ENCODE measurements around the gene SSBP2.
"Not testable (repeated sequence)": the region's sequence is repeated elsewhere in the genome, so short reads cannot be mapped to it uniquely, and the experiment has no call there.

SSBP2 gene

GRCh38 chr5:81506378-81506777 is 244.5 kb downstream of the SSBP2 start:
- Histone ChIP-seq H3F3A (ENCODE audit: insufficient read depth) (peaks cover 5% of the 10 kb centered on the region; the same call in 1 of the 2 replicates), H3K4me3 (ENCODE audit: insufficient read depth, low read length, poor library complexity, severe bottlenecking) (no peak overlapping the region), H3K36me3 (ENCODE audit: low read length) (no peaks in the 10 kb centered on the region), H3K9ac (ENCODE audit: low read length) (no peak overlapping the region), H3K9me3 (ENCODE audit: insufficient read depth, low read length) (no peaks in the 10 kb centered on the region), H3K79me2 (ENCODE audit: insufficient read depth, low read length) (peaks cover 6% of the 10 kb centered on the region; the same call in 1 of the 2 replicates), H3K4me2 (ENCODE audit: low read depth, low read length, poor library complexity, severe bottlenecking) (no peak overlapping the region), H3K9me2 (replicated peaks; ENCODE audit: insufficient read depth, low read length) (no peaks in the 10 kb centered on the region), H3K27ac (ENCODE audit: low read depth, low read length) (no peak overlapping the region), H2AFZ (ENCODE audit: low read depth, low read length, severe bottlenecking) (no peak overlapping the region), H3K27me3 (ENCODE audit: low read length) (no peaks in the 10 kb centered on the region), H4K20me1 (ENCODE audit: low read depth, low read length) (no peaks in the 10 kb centered on the region)
- TF ChIP-seq, protein P1, sequence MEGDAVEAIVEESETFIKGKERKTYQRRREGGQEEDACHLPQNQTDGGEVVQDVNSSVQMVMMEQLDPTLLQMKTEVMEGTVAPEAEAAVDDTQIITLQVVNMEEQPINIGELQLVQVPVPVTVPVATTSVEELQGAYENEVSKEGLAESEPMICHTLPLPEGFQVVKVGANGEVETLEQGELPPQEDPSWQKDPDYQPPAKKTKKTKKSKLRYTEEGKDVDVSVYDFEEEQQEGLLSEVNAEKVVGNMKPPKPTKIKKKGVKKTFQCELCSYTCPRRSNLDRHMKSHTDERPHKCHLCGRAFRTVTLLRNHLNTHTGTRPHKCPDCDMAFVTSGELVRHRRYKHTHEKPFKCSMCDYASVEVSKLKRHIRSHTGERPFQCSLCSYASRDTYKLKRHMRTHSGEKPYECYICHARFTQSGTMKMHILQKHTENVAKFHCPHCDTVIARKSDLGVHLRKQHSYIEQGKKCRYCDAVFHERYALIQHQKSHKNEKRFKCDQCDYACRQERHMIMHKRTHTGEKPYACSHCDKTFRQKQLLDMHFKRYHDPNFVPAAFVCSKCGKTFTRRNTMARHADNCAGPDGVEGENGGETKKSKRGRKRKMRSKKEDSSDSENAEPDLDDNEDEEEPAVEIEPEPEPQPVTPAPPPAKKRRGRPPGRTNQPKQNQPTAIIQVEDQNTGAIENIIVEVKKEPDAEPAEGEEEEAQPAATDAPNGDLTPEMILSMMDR (IDR thresholded peaks at IDR 0.05; ENCODE audit: insufficient read depth, low read length, poor library complexity, severe bottlenecking), result no peak
- TF ChIP-seq EZH2phosphoT487 (conservative IDR thresholded peaks at IDR 0.05; ENCODE audit: low read length), result no peak

- peaks cover 5% of the 10 kb centered on the region; the same call in 1 of the 2 replicates for H3F3A ChIP-seq (ENCODE audit: insufficient read depth)
- no peaks in the 10 kb centered on the region for H4K20me1 ChIP-seq (ENCODE audit: low read depth, low read length)
- H3K9me2 ChIP-seq (replicated peaks; ENCODE audit: insufficient read depth, low read length), result no peaks in the 10 kb centered on the region
- peaks cover 6% of the 10 kb centered on the region; the same call in 1 of the 2 replicates for H3K79me2 ChIP-seq (ENCODE audit: insufficient read depth, low read length)
- TF ChIP-seq, protein P1 (IDR thresholded peaks at IDR 0.05; ENCODE audit: insufficient read depth, low read length, poor library complexity, severe bottlenecking), result no peak
- no peak for TF ChIP-seq EZH2phosphoT487 (conservative IDR thresholded peaks at IDR 0.05; ENCODE audit: low read length)
- no peak overlapping the region for H3K27ac ChIP-seq (ENCODE audit: low read depth, low read length)
- no peak overlapping the region for H3K4me2 ChIP-seq (ENCODE audit: low read depth, low read length, poor library complexity, severe bottlenecking)
- H3K4me3 ChIP-seq (ENCODE audit: insufficient read depth, low read length, poor library complexity, severe bottlenecking), result no peak overlapping the region
- H3K27me3 ChIP-seq (ENCODE audit: low read length), result no peaks in the 10 kb centered on the region
- H3K36me3 ChIP-seq (ENCODE audit: low read length), result no peaks in the 10 kb centered on the region
- no peaks in the 10 kb centered on the region for H3K9me3 ChIP-seq (ENCODE audit: insufficient read depth, low read length)
- no peak overlapping the region for H3K9ac ChIP-seq (ENCODE audit: low read length)
- H2AFZ ChIP-seq (ENCODE audit: low read depth, low read length, severe bottlenecking), result no peak overlapping the region
Observed at GRCh38 chr5:81505672-81506071, 245.2 kb downstream of the SSBP2 start.

GRCh38 chr5:81503602-81504001 is 247.3 kb downstream of the SSBP2 start:
- H2AFZ ChIP-seq (ENCODE audit: low read depth, low read length, severe bottlenecking); H3K4me3 ChIP-seq (ENCODE audit: insufficient read depth, low read length, poor library complexity, severe bottlenecking); H4K20me1 ChIP-seq (ENCODE audit: low read depth, low read length); H3K4me2 ChIP-seq (ENCODE audit: low read depth, low read length, poor library complexity, severe bottlenecking); H3K9ac ChIP-seq (ENCODE audit: low read length); H3K27me3 ChIP-seq (ENCODE audit: low read length); H3K36me3 ChIP-seq (ENCODE audit: low read length); H3K79me2 ChIP-seq (ENCODE audit: insufficient read depth, low read length); H3K9me3 ChIP-seq (ENCODE audit: insufficient read depth, low read length); H3K9me2 ChIP-seq (replicated peaks; ENCODE audit: insufficient read depth, low read length); H3F3A ChIP-seq (ENCODE audit: insufficient read depth); H3K27ac ChIP-seq (ENCODE audit: low read depth, low read length): not testable (repeated sequence)

DNA sequence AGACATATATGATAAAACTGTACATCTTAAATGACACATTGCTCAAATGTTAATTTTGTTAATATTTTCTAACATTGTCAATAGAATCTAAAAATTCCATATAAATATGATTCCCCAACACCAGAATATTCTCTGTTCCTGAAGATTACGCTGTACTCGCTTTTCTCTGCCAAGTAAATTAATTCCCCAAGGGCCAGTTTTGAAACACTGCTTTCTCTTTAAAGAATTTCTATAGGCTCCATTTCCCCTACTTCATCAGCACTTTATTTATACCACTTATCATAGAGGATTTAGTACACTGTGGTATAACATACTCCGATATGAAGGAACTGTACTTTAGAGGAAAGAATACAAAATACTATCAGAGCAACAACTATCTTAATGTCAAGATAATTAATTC is 255.6 kb downstream of the SSBP2 start:
- no peaks in the 10 kb centered on the region for H3K36me3 ChIP-seq (ENCODE audit: low read length)
- H3K9me2 ChIP-seq (replicated peaks; ENCODE audit: insufficient read depth, low read length), result no peaks in the 10 kb centered on the region
- H3K4me3 ChIP-seq (ENCODE audit: insufficient read depth, low read length, poor library complexity, severe bottlenecking), result no peak overlapping the region
- no peak overlapping the region for H3K9ac ChIP-seq (ENCODE audit: low read length)
- no peaks in the 10 kb centered on the region for H3K79me2 ChIP-seq (ENCODE audit: insufficient read depth, low read length)
- H2AFZ ChIP-seq (ENCODE audit: low read depth, low read length, severe bottlenecking), result no peak overlapping the region
- no peaks in the 10 kb centered on the region for H3K9me3 ChIP-seq (ENCODE audit: insufficient read depth, low read length)
- H3K4me2 ChIP-seq (ENCODE audit: low read depth, low read length, poor library complexity, severe bottlenecking), result no peak overlapping the region
- H3K27me3 ChIP-seq (ENCODE audit: low read length), result no peaks in the 10 kb centered on the region
- no peaks in the 10 kb centered on the region for H4K20me1 ChIP-seq (ENCODE audit: low read depth, low read length)
- TF ChIP-seq, protein P1 (IDR thresholded peaks at IDR 0.05; ENCODE audit: insufficient read depth, low read length, poor library complexity, severe bottlenecking), result no peak
- TF ChIP-seq EZH2phosphoT487 (conservative IDR thresholded peaks at IDR 0.05; ENCODE audit: low read length), result no peak
- no peaks in the 10 kb centered on the region; the same call in 1 of the 2 replicates for H3F3A ChIP-seq (ENCODE audit: insufficient read depth)
- no peak overlapping the region for H3K27ac ChIP-seq (ENCODE audit: low read depth, low read length)

Data from SU-DHL-6 (cell line).